ENCODE measurements around the gene SLC6A18.

- TF ChIP-seq CTCF (optimal IDR thresholded peaks at IDR 0.05 in 1 of 3, IDR thresholded peaks at IDR 0.05 in 1 of 3, conservative IDR thresholded peaks at IDR 0.05 in 1 of 3; ENCODE audit: extremely low read depth in 1 of 3, insufficient read depth in 2 of 3, low read length in 3 of 3) (no peak), EZH2 (IDR thresholded peaks at IDR 0.05; ENCODE audit: low read length) (no peak)
These were observed 37.2 kb downstream of the SLC6A18 start for GRCh38 chr5:1262381-1262780.
